Erythroblast (primary cell): Measurements from ENCODE around the gene EHBP1L1.

Experiments used
- GATA1 ChIP-seq: IDR thresholded peaks from 2 replicates; pipeline ENCODE4 v1.6.1; 2011; ENCODE audit warnings: low read depth, mild to moderate bottlenecking, control low read depth, low read length, moderate library complexity
- POLR2A ChIP-seq: IDR thresholded peaks from 2 replicates; pipeline ENCODE4 v1.6.1; 2011; ENCODE audit warnings: mild to moderate bottlenecking, low read length

- no peak for TF ChIP-seq POLR2A
- no peak for TF ChIP-seq GATA1
Measured at GRCh38 chr11:65641297-65642013, 65.6 kb downstream of the EHBP1L1 start.
